ENCODE data around the gene RIMBP2. TPM values are rescaled to one million over a fixed set of nuclear protein-coding genes. Genes with fewer than 3 reads are reported as not detected.

Gene RIMBP2
- polyA plus RNA-seq, 1 donor from 2014 or later = 14.6 TPM

- Histone ChIP-seq H2AFZ (ENCODE audit: low read depth, low read length) (no peak overlapping the region), H3K79me2 (replicated peaks; ENCODE audit: insufficient read depth, low read length) (no peaks in the 10 kb centered on the region), H3K9me2 (ENCODE audit: insufficient read depth, low read length) (no peaks in the 10 kb centered on the region), H3K4me2 (ENCODE audit: low read length) (no peak overlapping the region), H3K4me3 (ENCODE audit: low read length) (no peak overlapping the region), H3K9ac (ENCODE audit: low read length) (no peak overlapping the region), H3K27me3 (ENCODE audit: insufficient read depth, low read depth, low read length) (no peaks in the 10 kb centered on the region), H3F3A (ENCODE audit: insufficient read depth, low read length, poor library complexity, severe bottlenecking) (no peaks in the 10 kb centered on the region), H3K27ac (ENCODE audit: low read length) (no peak overlapping the region), H3K36me3 (ENCODE audit: insufficient read depth, low read length) (no peaks in the 10 kb centered on the region), H3K9me3 (ENCODE audit: low read length) (no peaks in the 10 kb centered on the region), H4K20me1 (ENCODE audit: insufficient read depth) (no peaks in the 10 kb centered on the region)
- TF ChIP-seq CTCF (IDR thresholded peaks at IDR 0.05; ENCODE audit: poor library complexity, severe bottlenecking) (no peak), EZH2 (IDR thresholded peaks at IDR 0.05; ENCODE audit: borderline replicate concordance, insufficient read depth, low read length, poor library complexity, severe bottlenecking) (no peak), TAF1 (IDR thresholded peaks at IDR 0.05; ENCODE audit: low read depth) (no peak), POLR2AphosphoS5 (IDR thresholded peaks at IDR 0.05) (no peak), SMC3 (conservative IDR thresholded peaks at IDR 0.05; ENCODE audit: poor library complexity) (no peak), EP300 (conservative IDR thresholded peaks at IDR 0.05; ENCODE audit: poor library complexity, severe bottlenecking) (no peak), REST (IDR thresholded peaks at IDR 0.05; ENCODE audit: borderline replicate concordance) (no peak), MXI1 (conservative IDR thresholded peaks at IDR 0.05; ENCODE audit: poor library complexity, severe bottlenecking) (no peak), RAD21 (conservative IDR thresholded peaks at IDR 0.05) (no peak)
Observed at GRCh38 chr12:130626601-130627000, 89.5 kb downstream of the RIMBP2 start.

- no peaks in the 10 kb centered on the region for H3K36me3 ChIP-seq (ENCODE audit: insufficient read depth, low read length)
- H3F3A ChIP-seq (ENCODE audit: insufficient read depth, low read length, poor library complexity, severe bottlenecking) = no peaks in the 10 kb centered on the region
- H3K9me3 ChIP-seq (ENCODE audit: low read length) = no peaks in the 10 kb centered on the region
- no peaks in the 10 kb centered on the region for H4K20me1 ChIP-seq (ENCODE audit: insufficient read depth)
- no peaks in the 10 kb centered on the region for H3K79me2 ChIP-seq (replicated peaks; ENCODE audit: insufficient read depth, low read length)
- no peak for TF ChIP-seq POLR2AphosphoS5 (IDR thresholded peaks at IDR 0.05)
- TF ChIP-seq TAF1 (IDR thresholded peaks at IDR 0.05; ENCODE audit: low read depth) = no peak
- no peak for TF ChIP-seq EP300 (conservative IDR thresholded peaks at IDR 0.05; ENCODE audit: poor library complexity, severe bottlenecking)
- TF ChIP-seq SMC3 (conservative IDR thresholded peaks at IDR 0.05; ENCODE audit: poor library complexity) = no peak
- H3K4me3 ChIP-seq (ENCODE audit: low read length) = no peak overlapping the region
- no peaks in the 10 kb centered on the region for H3K9me2 ChIP-seq (ENCODE audit: insufficient read depth, low read length)
- no peak overlapping the region for H2AFZ ChIP-seq (ENCODE audit: low read depth, low read length)
- H3K4me2 ChIP-seq (ENCODE audit: low read length) = no peak overlapping the region
- H3K9ac ChIP-seq (ENCODE audit: low read length) = no peak overlapping the region
- H3K27ac ChIP-seq (ENCODE audit: low read length) = no peak overlapping the region
- no peaks in the 10 kb centered on the region for H3K27me3 ChIP-seq (ENCODE audit: insufficient read depth, low read depth, low read length)
Observed at GRCh38 chr12:130625201-130625600, 90.9 kb downstream of the RIMBP2 start.

Measured in neural cell (in vitro differentiated cells).